Measurements from ENCODE around the gene TP53INP2.
"Not testable (repeated sequence)": the region's sequence is repeated elsewhere in the genome, so short reads cannot be mapped to it uniquely, and the experiment has no call there.

DNA sequence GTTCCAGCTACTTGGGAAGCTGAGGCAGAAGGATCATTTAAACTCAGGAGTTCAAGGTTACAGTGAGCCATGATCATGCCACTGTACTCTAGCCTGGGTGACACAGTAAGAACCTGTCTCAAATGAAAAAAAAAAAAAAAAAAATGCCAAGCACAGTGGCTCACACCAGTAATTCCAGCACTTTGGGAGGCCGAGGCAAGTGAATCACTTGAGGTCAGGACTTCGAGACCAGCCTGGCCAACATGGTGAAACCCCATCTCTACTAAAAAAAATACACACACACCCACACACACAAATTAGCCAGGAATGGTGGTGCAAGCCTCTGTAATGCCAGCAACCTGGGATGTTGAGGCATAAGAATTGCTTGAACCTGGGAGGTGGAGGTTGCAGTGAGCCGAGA, 18.4 kb downstream of the TP53INP2 start:
- TF ChIP-seq MAX (IDR thresholded peaks at IDR 0.05); JUND (IDR thresholded peaks at IDR 0.05; ENCODE audit: low read length); CTCF (IDR thresholded peaks at IDR 0.05; ENCODE audit: control extremely low read depth in 1 of 3, insufficient read depth in 1 of 3, low read depth in 1 of 3, low read length in 3 of 3); EZH2 (IDR thresholded peaks at IDR 0.05; ENCODE audit: low read depth, low read length, severe bottlenecking); GABPA (IDR thresholded peaks at IDR 0.05; ENCODE audit: borderline replicate concordance, insufficient read depth, low read length); CTBP2 (IDR thresholded peaks at IDR 0.05; ENCODE audit: borderline replicate concordance, insufficient read depth, insufficient read length, low read length): not testable (repeated sequence)
